Body of pancreas (tissue), 4 donors: ENCODE results near the gene PNP.

Source experiments
- POLR2A ChIP-seq, 3 donors: fragments of 450-650 bp; IDR thresholded peaks; one replicate each; pipeline ENCODE4 v1.6.1; 2016; ENCODE audit warnings: antibody characterized with exemption in 3 of 3, mild to moderate bottlenecking in 2 of 3
- TF ChIP-seq, protein P1 (sequence below), 7 experiments: fragments of 450-650 bp in 4 of 7; fragments of 200-600 bp in 3 of 7; sonication (generic) in 3 of 7; IDR thresholded peaks; one replicate each; pipeline ENCODE4 v1.5.1; 2016 to 2019; ENCODE audit warnings: antibody characterized with exemption in 7 of 7

DNA sequence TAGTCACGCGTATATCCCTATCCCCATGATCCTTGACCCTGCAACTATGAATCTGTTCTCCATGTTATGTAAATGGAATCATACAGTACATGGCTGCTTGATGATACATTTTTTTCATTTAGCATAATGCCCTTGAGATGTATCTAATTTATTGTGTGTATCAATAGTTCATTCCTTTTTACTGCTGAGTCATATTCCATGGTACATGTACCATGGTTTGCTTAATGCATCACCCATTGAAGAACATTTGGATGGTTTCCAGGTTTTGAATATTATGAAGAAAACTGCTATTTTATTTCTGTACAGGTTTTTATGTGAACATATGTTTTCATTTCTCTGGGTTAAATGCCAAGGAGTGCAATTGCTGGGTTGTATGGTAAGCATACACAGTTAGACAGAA is 32.1 kb downstream of the PNP start:
- TF ChIP-seq, protein P1, sequence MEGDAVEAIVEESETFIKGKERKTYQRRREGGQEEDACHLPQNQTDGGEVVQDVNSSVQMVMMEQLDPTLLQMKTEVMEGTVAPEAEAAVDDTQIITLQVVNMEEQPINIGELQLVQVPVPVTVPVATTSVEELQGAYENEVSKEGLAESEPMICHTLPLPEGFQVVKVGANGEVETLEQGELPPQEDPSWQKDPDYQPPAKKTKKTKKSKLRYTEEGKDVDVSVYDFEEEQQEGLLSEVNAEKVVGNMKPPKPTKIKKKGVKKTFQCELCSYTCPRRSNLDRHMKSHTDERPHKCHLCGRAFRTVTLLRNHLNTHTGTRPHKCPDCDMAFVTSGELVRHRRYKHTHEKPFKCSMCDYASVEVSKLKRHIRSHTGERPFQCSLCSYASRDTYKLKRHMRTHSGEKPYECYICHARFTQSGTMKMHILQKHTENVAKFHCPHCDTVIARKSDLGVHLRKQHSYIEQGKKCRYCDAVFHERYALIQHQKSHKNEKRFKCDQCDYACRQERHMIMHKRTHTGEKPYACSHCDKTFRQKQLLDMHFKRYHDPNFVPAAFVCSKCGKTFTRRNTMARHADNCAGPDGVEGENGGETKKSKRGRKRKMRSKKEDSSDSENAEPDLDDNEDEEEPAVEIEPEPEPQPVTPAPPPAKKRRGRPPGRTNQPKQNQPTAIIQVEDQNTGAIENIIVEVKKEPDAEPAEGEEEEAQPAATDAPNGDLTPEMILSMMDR (IDR thresholded peaks at IDR 0.05): no peak
- TF ChIP-seq POLR2A (IDR thresholded peaks at IDR 0.05): no peak
